ENCODE measurements around the gene CA9. TPM values are rescaled to one million over a fixed set of nuclear protein-coding genes. Genes with fewer than 3 reads are reported as not detected.

CA9 gene
- polyA plus RNA-seq, 3 donors: not detected

GRCh38 chr9:35661756-35662350, 11.9 kb upstream of the CA9 start:
- Histone ChIP-seq H3K79me2 (ENCODE audit: insufficient read depth, low read length) (peaks cover 38% of the 10 kb centered on the region), H3K9me3 (replicated peaks in 1 of 2; ENCODE audit: control insufficient read depth in 1 of 2, insufficient read depth in 1 of 2, low read length in 2 of 2) (no peaks in the 10 kb centered on the region), H3K27me3 (ENCODE audit: control insufficient read depth in 2 of 2, insufficient read depth in 2 of 2, low read length in 2 of 2) (no peaks in the 10 kb centered on the region), H3K36me3 (replicated peaks in 1 of 2; ENCODE audit: control insufficient read depth in 1 of 2, insufficient read depth in 2 of 2, low read length in 2 of 2) (peaks cover 10 to 14% of the 10 kb centered on the region in 2 donors), H3K27ac (ENCODE audit: low read depth in 1 of 2, low read length in 2 of 2) (peak overlapping the region in 1 of 2 donors; percentile 43), H3K4me3 (replicated peaks in 1 of 3; ENCODE audit: low read depth in 2 of 3, low read length in 3 of 3) (no peak overlapping the region), H3K4me2 (replicated peaks; ENCODE audit: extremely low read depth, low read length, poor library complexity, severe bottlenecking) (no peak overlapping the region), H3K4me1 (ENCODE audit: control insufficient read depth in 1 of 2, insufficient read depth in 2 of 2, low read length in 2 of 2) (peaks cover 42 to 61% of the 10 kb centered on the region in 2 donors), H3K9ac (ENCODE audit: insufficient read depth, low read length, poor library complexity, severe bottlenecking) (no peak overlapping the region), H2AFZ (ENCODE audit: insufficient read depth, low read depth, low read length, poor library complexity, severe bottlenecking) (no peak overlapping the region), H4K20me1 (ENCODE audit: insufficient read depth, low read length) (no peaks in the 10 kb centered on the region)
- 42% methylated on average over 2 of the region's 3 CpGs for WGBS (ENCODE audit: insufficient coverage)
- DNase-seq: no peak
- peaks cover 19 to 27% of the 10 kb centered on the region in 2 donors for H3K36me3 Mint-ChIP-seq
- H3K4me3 Mint-ChIP-seq: no peak overlapping the region
- peaks cover 0 to 2% (median 0%) of the 10 kb centered on the region in 7 donors for H3K9me3 Mint-ChIP-seq
- peaks cover 0 to 7% (median 6%) of the 10 kb centered on the region in 3 donors for H3K27me3 Mint-ChIP-seq (ENCODE audit: low read depth in 3 of 3)
- intact Hi-C loops (cut with micrococcal nuclease): no loop called here
- peak overlapping the region in 5 of 7 donors; percentile 12 to 58 (median 25) for H3K27ac Mint-ChIP-seq
- H3K4me1 Mint-ChIP-seq: peaks cover 61% of the 10 kb centered on the region
- TF ChIP-seq CTCF (IDR thresholded peaks at IDR 0.05): no peak

GRCh38 chr9:35662437-35662836, 11.3 kb upstream of the CA9 start:
- Histone ChIP-seq H3K4me2 (replicated peaks; ENCODE audit: extremely low read depth, low read length, poor library complexity, severe bottlenecking) (no peak overlapping the region), H2AFZ (ENCODE audit: insufficient read depth, low read depth, low read length, poor library complexity, severe bottlenecking) (no peak overlapping the region), H4K20me1 (ENCODE audit: insufficient read depth, low read length) (no peaks in the 10 kb centered on the region), H3K27me3 (ENCODE audit: control insufficient read depth in 2 of 2, insufficient read depth in 2 of 2, low read length in 2 of 2) (no peaks in the 10 kb centered on the region), H3K9ac (ENCODE audit: insufficient read depth, low read length, poor library complexity, severe bottlenecking) (no peak overlapping the region), H3K79me2 (ENCODE audit: insufficient read depth, low read length) (peaks cover 38% of the 10 kb centered on the region), H3K4me3 (replicated peaks in 1 of 3; ENCODE audit: low read depth in 2 of 3, low read length in 3 of 3) (no peak overlapping the region), H3K27ac (ENCODE audit: low read depth in 1 of 2, low read length in 2 of 2) (peak overlapping the region in 1 of 2 donors; percentile 43), H3K4me1 (ENCODE audit: control insufficient read depth in 1 of 2, insufficient read depth in 2 of 2, low read length in 2 of 2) (peaks cover 36 to 55% of the 10 kb centered on the region in 2 donors), H3K9me3 (replicated peaks in 1 of 2; ENCODE audit: control insufficient read depth in 1 of 2, insufficient read depth in 1 of 2, low read length in 2 of 2) (no peaks in the 10 kb centered on the region), H3K36me3 (replicated peaks in 1 of 2; ENCODE audit: control insufficient read depth in 1 of 2, insufficient read depth in 2 of 2, low read length in 2 of 2) (peaks cover 10 to 14% of the 10 kb centered on the region in 2 donors)
- intact Hi-C loops (cut with micrococcal nuclease): no loop called here
- TF ChIP-seq CTCF (IDR thresholded peaks at IDR 0.05): no peak
- WGBS (ENCODE audit: insufficient coverage): 82% methylated on average over 7 of the region's 7 CpGs
- DNase-seq: no peak
- Mint-ChIP-seq H3K36me3 (peaks cover 19 to 27% of the 10 kb centered on the region in 2 donors), H3K4me1 (peaks cover 55% of the 10 kb centered on the region), H3K27ac (peak overlapping the region in 2 of 7 donors; percentile 17 to 70), H3K27me3 (ENCODE audit: low read depth in 3 of 3) (peaks cover 0 to 7% (median 6%) of the 10 kb centered on the region in 3 donors), H3K4me3 (peak overlapping the region in 1 of 2 donors; percentile 39), H3K9me3 (peaks cover 0 to 3% (median 0%) of the 10 kb centered on the region in 7 donors)

Measured in CD14-positive monocyte (primary cell).